CD4-positive, alpha-beta T cell treated with Interferon alpha-2 for 1 hour (primary cell): ENCODE measurements around the gene TBC1D1.
A peak's percentile ranks its signal among the peaks of the same experiment; 100 is the strongest.

Experiments used
- DNase-seq, 2 donors: peaks; one replicate each; pipeline ENCODE4 v3.0.0-alpha.2; 2020 to 2022

Gene TBC1D1

DNA sequence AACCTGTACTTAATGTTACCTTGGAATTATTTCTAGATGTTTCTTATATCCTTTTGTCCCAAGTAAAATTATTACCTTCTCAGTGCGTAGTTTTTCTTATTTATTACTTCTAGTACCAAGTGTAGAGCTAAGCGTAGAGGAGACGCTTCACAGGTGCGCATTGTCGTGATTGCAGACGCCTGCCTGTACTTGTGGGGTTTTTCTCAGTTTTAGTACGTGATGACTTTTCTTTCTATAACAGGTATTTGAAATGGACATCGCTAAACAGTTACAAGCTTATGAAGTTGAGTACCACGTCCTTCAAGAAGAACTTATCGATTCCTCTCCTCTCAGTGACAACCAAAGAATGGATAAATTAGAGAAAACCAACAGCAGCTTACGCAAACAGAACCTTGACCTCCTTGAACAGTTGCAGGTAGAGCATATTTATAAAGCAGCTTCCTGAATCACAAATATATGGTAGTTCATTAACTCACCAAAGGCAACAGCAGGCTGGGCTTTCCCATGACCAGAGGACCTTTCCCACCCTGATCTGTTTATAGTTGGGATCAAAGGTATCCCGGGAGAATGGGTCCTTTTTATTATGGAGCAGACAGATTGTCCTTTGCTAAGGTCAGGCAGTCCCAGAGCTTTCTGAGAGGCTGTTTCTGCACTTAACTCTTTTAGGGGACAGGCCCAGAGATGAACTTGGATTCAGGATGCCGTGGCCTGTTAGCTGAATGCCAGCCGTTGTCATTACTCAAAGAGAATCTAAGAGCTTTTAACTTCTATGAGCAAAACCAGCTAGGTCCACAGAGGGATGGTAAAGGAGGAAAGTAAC, 242.2 kb downstream of the TBC1D1 start:
- no peak for DNase-seq

DNA sequence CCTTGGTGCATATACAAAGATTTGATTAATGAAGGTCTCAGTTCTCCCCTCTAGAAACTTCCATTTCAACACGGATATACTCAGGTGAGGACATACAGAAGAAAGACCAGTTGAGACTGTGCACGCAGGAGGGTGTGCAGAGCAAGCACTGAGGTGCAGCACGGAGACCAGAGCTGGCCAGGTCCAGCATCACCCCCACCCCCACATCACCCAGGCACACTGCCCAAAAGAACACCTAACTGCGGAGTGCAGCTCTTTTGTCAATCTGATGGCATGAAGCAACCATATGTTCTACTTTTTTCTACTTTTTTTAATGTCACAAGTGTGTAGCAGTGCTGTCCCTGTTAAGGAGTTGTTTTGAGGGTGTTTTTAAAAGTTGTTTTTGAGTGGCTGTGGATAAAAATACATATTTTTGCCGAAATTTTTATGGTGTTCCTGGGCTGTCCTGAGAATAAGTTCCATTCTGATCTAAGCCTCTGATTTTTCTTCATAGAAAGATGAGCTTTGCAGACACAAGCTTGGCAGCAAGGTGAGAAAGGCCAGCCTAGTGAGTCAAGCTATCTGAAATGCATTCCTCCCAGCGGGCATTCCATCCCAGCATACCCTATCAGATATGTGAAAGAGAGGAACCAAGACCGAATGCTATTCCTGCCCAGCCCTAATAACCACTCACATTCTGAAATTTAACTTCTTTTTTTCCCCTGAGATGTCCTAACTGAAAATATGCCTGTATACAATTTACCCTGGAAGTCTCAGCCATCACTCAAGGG, 243.0 kb downstream of the TBC1D1 start:
- DNase-seq = no peak

GRCh38 chr4:38135201-38135600, 244.3 kb downstream of the TBC1D1 start:
- DNase-seq = no peak

GRCh38 chr4:38136604-38137003, 245.7 kb downstream of the TBC1D1 start:
- DNase-seq = no peak

GRCh38 chr4:38137080-38137479, 246.2 kb downstream of the TBC1D1 start:
- DNase-seq = no peak

GRCh38 chr4:38138363-38138762, 247.5 kb downstream of the TBC1D1 start:
- no peak for DNase-seq

- no peak for DNase-seq
These were observed 248.3 kb downstream of the TBC1D1 start for GRCh38 chr4:38139187-38139586.

- DNase-seq = no peak
These were observed 249.8 kb downstream of the TBC1D1 start for GRCh38 chr4:38140643-38141203.

DNA sequence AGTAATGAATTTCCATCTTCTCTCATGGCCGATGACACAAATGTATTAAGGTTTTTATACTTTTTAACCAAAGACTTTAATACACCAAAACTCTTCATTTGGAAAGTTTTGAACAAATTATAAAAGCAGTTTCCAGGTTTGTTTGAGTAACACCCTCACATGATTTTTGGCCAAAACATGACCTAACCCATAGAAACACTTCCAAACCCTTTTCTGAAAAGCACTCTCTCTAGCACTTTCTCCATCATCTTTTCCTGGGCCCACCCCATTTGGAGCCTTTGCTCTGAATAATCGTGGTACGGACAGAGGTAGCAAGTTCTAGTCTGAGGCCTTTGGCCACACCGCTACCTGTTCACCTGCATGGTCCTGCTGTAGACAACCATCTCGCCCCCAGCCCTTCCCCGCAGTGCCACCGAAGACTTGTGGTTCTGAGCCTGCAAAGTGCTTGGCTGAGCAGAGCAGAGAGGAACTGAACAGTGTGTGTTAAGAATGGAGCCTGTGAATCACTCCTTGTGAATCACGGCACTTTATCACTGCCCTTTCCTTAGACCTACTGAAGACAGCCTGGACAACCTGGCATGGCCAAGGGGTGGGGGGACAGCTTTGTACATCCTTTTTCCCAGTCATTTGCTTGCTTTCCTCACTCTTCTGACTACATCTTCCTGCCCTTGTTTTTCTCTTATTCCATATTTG, 251.1 kb downstream of the TBC1D1 start:
- DNase-seq = no peak

- DNase-seq = no peak
These were observed 253.1 kb downstream of the TBC1D1 start for GRCh38 chr4:38144031-38144430.

DNA sequence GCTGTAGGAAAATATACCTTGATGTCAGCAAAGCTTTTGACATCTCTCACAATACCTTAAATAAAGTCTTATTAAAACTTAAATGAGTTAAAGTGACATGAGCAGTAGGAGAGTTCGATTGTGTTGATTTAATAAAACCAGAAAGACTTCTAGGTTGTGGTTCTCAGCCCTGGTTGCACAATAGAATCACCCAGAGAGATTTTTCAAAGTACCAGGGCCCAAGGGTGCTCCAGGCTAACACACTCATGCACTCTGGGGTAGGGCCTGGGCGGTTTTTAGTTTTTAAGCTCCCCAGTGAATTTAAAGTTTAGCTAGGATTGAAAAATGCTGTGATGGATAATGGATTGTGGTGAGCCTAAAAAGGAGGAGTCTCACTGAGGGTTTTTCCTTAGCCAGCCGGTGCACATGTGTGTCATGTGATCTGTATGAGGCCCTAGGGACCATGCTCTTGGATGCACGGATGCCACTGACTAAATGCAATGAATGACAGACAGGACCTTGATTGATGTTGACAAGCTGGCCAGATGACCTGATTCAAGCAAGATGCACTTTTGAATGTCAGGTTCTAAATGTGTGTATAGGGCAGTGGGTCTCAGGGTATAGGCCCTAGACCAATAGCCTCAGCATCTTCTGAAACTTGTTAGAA, 254.3 kb downstream of the TBC1D1 start:
- DNase-seq = no peak

DNA sequence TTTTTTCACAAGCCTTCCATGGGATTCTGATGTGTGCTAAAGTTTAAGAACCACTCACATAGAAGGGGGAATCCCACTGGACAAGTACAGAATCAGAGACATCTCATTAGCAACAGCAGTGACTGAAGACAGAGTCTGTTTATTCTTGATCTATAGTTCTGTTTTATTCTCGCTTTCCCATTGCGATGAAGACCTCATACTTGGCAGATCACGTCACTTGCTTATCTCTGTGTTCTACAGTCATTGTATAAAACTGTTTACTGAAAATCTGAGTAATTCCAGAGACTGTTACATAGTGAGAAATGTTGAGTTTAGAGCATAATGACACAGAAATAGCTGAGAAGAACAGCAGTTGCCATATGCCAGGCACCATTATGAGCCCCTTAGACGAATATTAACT, 254.9 kb downstream of the TBC1D1 start:
- DNase-seq = no peak

DNA sequence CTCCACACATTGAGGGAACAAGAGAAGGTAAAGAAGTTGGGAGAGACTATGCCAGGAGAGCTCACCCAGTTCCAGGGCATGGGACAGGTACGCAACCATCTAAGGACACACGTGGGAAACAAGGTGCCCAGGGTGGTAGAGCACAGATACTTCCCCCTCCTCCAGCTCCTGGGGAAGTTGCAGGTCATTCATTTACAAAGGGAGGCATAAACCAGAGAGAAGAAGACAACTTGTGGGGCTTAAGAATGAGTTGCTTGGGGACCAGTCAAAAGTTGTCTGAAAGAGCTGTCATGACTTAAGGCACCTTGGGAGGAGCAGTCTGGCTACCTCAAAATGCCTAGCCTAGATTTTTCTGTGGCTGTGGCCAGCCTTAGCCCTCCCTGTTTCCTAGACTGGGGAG, 255.5 kb downstream of the TBC1D1 start:
- no peak for DNase-seq

- DNase-seq = no peak
These were observed 258.6 kb downstream of the TBC1D1 start for GRCh38 chr4:38149472-38149996.

- no peak for DNase-seq
These were observed 259.2 kb downstream of the TBC1D1 start for GRCh38 chr4:38149997-38150671.

GRCh38 chr4:38150766-38151165, 259.9 kb downstream of the TBC1D1 start:
- DNase-seq = no peak

DNA sequence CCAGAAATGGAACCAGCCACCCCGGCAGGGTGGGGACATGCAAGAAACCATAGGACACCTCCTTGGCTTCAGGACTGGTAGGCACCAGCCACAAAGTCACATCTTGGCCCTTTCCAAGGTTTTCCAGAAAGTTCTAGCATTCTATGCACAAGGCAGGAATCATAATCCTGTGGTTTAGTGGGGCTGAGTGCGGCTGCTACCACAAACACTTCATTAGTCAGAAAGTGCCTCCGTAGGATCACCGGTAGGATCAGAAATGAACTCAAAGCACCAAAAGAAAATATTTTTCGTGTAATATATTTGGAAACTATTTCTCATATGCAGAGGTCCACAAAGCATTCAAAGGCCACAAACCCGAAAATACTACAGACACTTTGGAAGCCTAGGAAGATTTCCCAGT, 261.0 kb downstream of the TBC1D1 start:
- DNase-seq = no peak

- DNase-seq = no peak
These were observed 261.4 kb downstream of the TBC1D1 start for GRCh38 chr4:38152305-38152704.

DNA sequence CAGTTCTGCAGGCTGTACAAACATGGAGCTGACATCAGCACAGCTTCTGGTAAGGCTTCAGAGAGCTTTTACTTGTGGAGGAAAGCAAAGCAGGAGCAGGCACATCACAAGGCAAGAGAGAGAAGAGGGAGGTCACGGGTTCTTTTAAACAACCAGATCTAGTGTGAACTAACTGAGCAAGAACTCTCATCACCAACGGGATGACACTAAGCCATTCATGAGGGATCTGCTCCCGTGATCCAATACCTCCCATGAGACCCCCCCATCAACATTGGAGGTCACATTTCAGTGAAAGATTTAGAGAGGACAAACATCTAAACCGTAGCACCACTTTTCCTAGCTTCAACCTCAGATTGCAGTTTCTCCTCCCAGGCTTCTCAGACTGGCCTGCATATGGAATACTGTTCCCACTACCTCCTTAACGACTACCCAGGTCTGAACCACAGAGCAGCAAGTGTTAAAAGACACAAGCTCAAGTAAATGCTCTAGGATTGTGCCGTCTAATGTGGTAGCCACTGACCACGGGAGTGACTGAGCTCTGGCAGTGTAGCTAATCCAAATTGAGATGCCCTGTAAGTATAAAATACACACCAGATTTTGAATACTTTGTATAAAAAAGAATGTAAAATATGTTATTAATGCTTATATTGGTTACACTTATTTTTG, 262.0 kb downstream of the TBC1D1 start:
- DNase-seq = no peak

- DNase-seq = peak in 1 of 2 donors; percentile 14
These were observed 262.5 kb downstream of the TBC1D1 start for GRCh38 chr4:38153387-38153760.

GRCh38 chr4:38154252-38154651, 263.4 kb downstream of the TBC1D1 start:
- DNase-seq = no peak
